HG02759 (cell line): ENCODE results near the gene XRCC1.
A peak's percentile ranks its signal among the peaks of the same experiment; 100 is the strongest.

Experiments
- ATAC-seq: cut with Tn5 transposase; IDR thresholded peaks from one replicate; pipeline ENCODE4 v1.9.1; 2021; ENCODE audit warnings: mild to moderate bottlenecking, moderate library complexity; ENCODE audit not compliant: unreplicated experiment

The XRCC1 gene

GRCh38 chr19:43581467-43581866 lies 6.1 kb upstream of the XRCC1 start:
- no peak for ATAC-seq

- no peak for ATAC-seq
Measured at GRCh38 chr19:43578787-43579186, 3.5 kb upstream of the XRCC1 start.

- no peak for ATAC-seq
Measured at GRCh38 chr19:43575955-43576878, 890 bp upstream of the XRCC1 start.

- no peak for ATAC-seq
Measured at GRCh38 chr19:43574424-43575155, 737 bp downstream of the XRCC1 start.

GRCh38 chr19:43572171-43572588 lies 3.1 kb downstream of the XRCC1 start:
- no peak for ATAC-seq

- no peak for ATAC-seq
Measured at GRCh38 chr19:43570174-43570791, 5.0 kb downstream of the XRCC1 start.

- ATAC-seq = no peak
Measured at GRCh38 chr19:43569657-43570056, 5.7 kb downstream of the XRCC1 start.

- ATAC-seq = no peak
Measured at GRCh38 chr19:43564800-43565199, 10.5 kb downstream of the XRCC1 start.

GRCh38 chr19:43563816-43564457 lies 11.4 kb downstream of the XRCC1 start:
- no peak for ATAC-seq

- ATAC-seq = peak; percentile 85
Measured at GRCh38 chr19:43562698-43563241, 12.6 kb downstream of the XRCC1 start.

GRCh38 chr19:43562226-43562697 lies 13.1 kb downstream of the XRCC1 start:
- no peak for ATAC-seq

- ATAC-seq = no peak
Measured at GRCh38 chr19:43561139-43561970, 14.0 kb downstream of the XRCC1 start.

GRCh38 chr19:43560687-43561086 lies 14.6 kb downstream of the XRCC1 start:
- no peak for ATAC-seq

GRCh38 chr19:43555185-43555770 lies 20.0 kb downstream of the XRCC1 start:
- ATAC-seq = no peak

GRCh38 chr19:43554317-43554895 lies 20.9 kb downstream of the XRCC1 start:
- ATAC-seq = no peak

GRCh38 chr19:43553656-43554055 lies 21.7 kb downstream of the XRCC1 start:
- ATAC-seq = no peak

GRCh38 chr19:43552616-43553015 lies 22.7 kb downstream of the XRCC1 start:
- no peak for ATAC-seq

- no peak for ATAC-seq
Measured at GRCh38 chr19:43552198-43552450, 23.2 kb downstream of the XRCC1 start.
